ENCODE data around the gene TNFAIP8L1.

Gene TNFAIP8L1

GRCh38 chr19:4701557-4701956, 62.2 kb downstream of the TNFAIP8L1 start:
- no peak for DNase-seq (ENCODE audit: low read depth)
- no peak for TF ChIP-seq CTCF (IDR thresholded peaks at IDR 0.05; ENCODE audit: insufficient read depth, low read depth, low read length, missing control alignments)
- no peak overlapping the region for H3K4me3 ChIP-seq (ENCODE audit: low read depth, low read length)

- no peak overlapping the region for H3K4me3 ChIP-seq (ENCODE audit: low read depth, low read length)
- TF ChIP-seq CTCF (IDR thresholded peaks at IDR 0.05; ENCODE audit: insufficient read depth, low read depth, low read length, missing control alignments) = no peak
- no peak for DNase-seq (ENCODE audit: low read depth)
Observed at GRCh38 chr19:4702764-4703163, 63.4 kb downstream of the TNFAIP8L1 start.

GRCh38 chr19:4703671-4704316, 64.5 kb downstream of the TNFAIP8L1 start:
- TF ChIP-seq CTCF (IDR thresholded peaks at IDR 0.05; ENCODE audit: insufficient read depth, low read depth, low read length, missing control alignments) = no peak
- no peak overlapping the region for H3K4me3 ChIP-seq (ENCODE audit: low read depth, low read length)
- no peak for DNase-seq (ENCODE audit: low read depth)

DNA sequence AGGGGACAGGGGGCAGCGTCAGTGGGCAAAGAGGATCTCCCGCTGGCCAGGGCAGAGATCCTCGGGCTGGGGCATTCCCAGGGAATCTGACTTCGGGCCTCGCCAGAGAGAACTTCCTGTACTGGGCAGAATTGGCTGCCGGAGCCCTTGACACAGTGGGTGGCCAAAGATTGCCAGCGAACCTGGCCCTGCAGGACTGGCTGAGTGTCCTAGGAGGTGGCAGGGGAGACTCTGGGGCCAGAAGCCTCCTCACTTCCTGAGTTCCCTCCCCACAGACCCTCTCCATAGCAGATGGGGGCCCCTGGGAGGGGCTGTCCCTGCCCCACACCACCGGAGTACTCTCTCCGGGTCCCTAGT, 65.0 kb downstream of the TNFAIP8L1 start:
- no peak for DNase-seq (ENCODE audit: low read depth)
- no peak overlapping the region for H3K4me3 ChIP-seq (ENCODE audit: low read depth, low read length)
- no peak for TF ChIP-seq CTCF (IDR thresholded peaks at IDR 0.05; ENCODE audit: insufficient read depth, low read depth, low read length, missing control alignments)
